Stimulated activated naive CD8-positive, alpha-beta T cell treated with anti-CD3 and anti-CD28 coated beads, Interleukin-15, Interleukin-2, amounts not matched to agents 100 ng/mL and 50 ng/mL, for 24 hours (primary cell): ENCODE data around the gene FHOD1.
A peak's percentile ranks its signal among the peaks of the same experiment; 100 is the strongest.

ENCODE experiments used
- H3K27ac Mint-ChIP-seq: one replicate; pipeline ENCODE4 v1.8.0; 2021; ENCODE audit warnings: mild to moderate bottlenecking, mixed read lengths
- H3K27me3 Mint-ChIP-seq: one replicate; pipeline ENCODE4 v1.8.0; 2021; ENCODE audit warnings: mixed read lengths
- H3K36me3 Mint-ChIP-seq: one replicate; pipeline ENCODE4 v1.8.0; 2021; ENCODE audit warnings: low read depth, mixed read lengths
- H3K4me1 Mint-ChIP-seq: one replicate; pipeline ENCODE4 v1.8.0; 2021; ENCODE audit warnings: low read depth, mixed read lengths
- H3K4me3 Mint-ChIP-seq: one replicate; pipeline ENCODE4 v1.8.0; 2021; ENCODE audit warnings: mild to moderate bottlenecking, mixed read lengths
- H3K9me3 Mint-ChIP-seq: one replicate; pipeline ENCODE4 v1.8.0; 2021; ENCODE audit warnings: mixed read lengths

Gene FHOD1

DNA sequence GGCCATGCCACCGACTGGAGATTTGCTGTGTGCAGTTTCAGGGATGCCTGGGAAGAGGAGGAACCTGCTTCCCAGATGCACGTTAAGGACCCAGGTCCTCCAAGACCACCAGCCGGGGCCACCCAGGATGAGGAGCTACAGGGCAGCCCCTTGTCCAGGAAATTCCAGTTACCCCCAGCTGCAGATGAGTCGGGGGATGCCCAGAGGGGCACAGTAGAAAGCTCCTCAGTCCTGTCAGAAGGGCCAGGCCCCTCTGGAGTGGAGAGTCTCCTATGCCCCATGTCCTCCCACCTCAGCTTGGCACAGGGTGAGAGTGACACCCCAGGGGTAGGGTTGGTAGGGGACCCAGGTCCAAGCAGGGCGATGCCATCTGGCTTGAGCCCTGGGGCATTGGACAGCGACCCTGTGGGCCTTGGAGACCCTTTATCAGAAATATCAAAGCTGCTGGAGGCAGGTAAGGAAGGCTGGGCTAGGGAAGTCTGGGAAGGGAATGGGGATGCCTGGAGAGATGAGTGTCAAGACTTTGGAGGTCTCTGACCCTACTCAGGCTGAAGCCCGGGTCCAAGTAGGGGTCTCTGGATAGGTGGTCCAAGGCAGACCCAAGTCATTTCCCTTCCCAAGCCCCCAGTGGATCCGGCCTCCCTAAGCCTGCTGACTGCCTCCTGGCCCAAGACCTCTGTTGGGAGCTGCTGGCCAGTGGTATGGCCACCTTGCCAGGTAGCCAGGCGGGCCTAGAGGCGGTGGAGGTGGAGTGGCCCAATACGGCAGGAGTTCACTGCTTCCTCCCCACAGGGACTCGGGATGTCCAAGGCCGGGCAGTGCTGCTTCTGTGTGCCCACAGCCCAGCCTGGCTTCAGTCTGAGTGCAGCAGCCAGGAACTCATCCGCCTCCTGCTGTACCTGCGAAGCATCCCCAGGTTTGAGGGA, 33.1 kb upstream of the FHOD1 start:
- Mint-ChIP-seq H3K27ac (peak overlapping the region; percentile 52), H3K27me3 (no peaks in the 10 kb centered on the region), H3K4me3 (peak overlapping the region; percentile 69), H3K9me3 (no peaks in the 10 kb centered on the region), H3K4me1 (peaks cover 26% of the 10 kb centered on the region), H3K36me3 (peaks cover 31% of the 10 kb centered on the region)

DNA sequence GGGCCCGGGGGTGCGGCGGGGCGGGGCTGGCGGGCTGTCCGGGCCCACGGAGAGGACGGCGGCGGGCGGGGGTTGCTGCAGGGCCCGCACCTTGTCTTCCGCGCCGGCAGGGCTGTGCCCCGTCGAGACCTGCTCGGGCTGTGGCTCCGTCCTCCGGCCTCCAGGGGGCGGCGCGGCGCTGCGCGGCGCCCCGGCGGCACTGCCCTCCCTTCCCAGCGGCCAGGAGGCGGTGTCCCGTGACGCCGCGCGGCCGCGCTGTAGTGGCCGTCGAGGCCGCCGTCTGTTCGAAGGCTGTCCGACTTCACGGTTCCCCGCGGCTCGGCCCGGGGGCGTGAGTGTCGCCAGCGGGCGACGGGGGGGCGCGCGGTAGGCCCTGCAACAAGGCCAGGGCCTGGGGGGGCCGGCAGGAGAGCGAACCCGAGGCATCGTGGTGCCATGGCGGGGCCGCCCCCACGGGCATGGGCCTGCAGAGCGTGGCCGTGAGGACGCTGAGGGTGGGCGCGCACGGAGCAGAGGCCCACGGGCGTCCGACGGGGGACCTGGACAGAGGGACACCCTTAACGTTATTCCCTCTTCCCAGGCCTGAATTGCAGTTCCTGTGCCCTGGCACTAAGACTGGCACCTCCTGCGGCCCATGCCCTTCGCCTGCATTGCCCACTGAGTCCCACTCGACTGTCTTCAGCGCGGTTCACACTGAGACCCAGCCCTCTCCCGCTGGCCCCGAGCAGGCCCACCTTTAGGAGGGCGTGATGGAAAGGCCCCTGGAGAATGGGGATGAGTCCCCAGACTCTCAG, 32.2 kb upstream of the FHOD1 start, which contains the start of gene PLEKHG4:
Gene PLEKHG4 (plus strand): TSS at position 237 of the 794 bp plus-strand sequence. CDS start 513 bp downstream, at position 750.
- Mint-ChIP-seq H3K4me3 (peak within 1 kb of the TSS; percentile 91), H3K27ac (peak within 1 kb of the TSS; percentile 91), H3K9me3 (no peaks in the 10 kb centered on the region), H3K27me3 (no peaks in the 10 kb centered on the region), H3K36me3 (peaks cover 33% of the 10 kb centered on the region), H3K4me1 (peaks cover 26% of the 10 kb centered on the region)

DNA sequence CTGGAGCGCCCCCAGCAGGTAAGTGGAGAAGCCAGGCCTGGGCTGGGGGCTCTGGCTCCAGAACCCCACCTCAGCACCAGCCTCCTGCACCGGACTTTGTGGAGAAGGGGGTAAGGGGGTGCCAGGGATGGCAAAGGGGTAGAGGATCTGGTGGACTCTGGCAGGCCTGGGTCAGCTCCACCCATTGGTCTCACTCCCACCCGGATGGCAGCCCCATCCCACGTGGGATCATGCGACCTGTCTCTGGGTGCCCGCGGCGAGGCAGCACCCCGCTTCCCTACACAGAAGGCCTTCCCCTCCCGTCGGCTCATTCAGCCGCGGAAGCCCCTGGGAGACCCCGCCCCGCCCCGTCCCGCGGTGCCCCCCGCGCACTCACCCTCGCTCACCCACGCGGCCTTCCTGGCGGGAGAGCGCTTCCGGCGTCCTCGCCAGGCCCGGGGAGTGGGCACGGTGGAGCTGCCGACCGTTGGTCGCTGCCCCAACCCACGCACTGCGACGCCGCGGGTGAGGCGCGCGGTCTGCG, 31.6 kb upstream of the FHOD1 start:
- Mint-ChIP-seq H3K9me3 (no peaks in the 10 kb centered on the region), H3K36me3 (peaks cover 31% of the 10 kb centered on the region), H3K27me3 (no peaks in the 10 kb centered on the region), H3K4me3 (peak overlapping the region; percentile 91), H3K27ac (peak overlapping the region; percentile 91), H3K4me1 (peaks cover 26% of the 10 kb centered on the region)

DNA sequence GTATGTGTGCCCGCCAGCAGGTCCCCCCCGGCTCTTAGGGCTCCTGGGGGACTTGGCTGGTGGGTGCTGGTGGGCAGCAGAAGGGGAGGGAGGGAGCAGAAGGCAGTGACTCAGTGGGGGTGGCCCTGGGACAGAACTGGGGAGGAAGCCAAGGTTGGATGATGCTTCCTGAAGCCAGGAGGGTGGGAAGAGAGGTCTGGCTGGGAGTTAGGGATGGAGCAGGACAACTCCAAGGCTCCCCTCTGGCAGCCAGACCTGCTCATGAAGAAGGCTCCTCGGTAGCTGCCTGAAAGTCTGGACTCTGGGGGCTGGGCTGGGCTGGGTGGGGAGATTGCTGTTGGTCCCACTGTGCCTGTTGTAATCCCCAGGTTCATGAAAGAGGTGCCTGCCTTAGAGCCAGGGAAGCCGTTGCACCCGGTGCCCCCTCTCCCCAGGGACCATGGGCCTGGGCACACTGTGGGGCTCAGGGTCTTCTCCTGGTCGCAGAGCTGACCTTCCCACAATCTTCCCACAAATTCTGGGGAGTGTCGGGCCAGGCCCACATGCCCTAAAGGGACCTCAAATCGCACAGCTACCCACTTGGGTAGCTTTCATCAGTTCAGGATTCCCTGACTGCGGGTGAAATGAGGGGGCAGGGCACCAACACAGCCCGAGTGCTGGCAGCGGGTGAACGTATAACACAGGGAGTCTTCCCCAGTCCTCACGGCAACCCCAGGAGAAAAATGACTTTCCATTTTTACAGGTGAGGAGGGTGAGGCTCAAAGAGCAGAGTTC, 30.9 kb upstream of the FHOD1 start:
- peaks cover 26% of the 10 kb centered on the region for H3K4me1 Mint-ChIP-seq
- no peaks in the 10 kb centered on the region for H3K9me3 Mint-ChIP-seq
- peak overlapping the region; percentile 91 for H3K4me3 Mint-ChIP-seq
- H3K27ac Mint-ChIP-seq = peak overlapping the region; percentile 91
- no peaks in the 10 kb centered on the region for H3K27me3 Mint-ChIP-seq
- peaks cover 24% of the 10 kb centered on the region for H3K36me3 Mint-ChIP-seq

DNA sequence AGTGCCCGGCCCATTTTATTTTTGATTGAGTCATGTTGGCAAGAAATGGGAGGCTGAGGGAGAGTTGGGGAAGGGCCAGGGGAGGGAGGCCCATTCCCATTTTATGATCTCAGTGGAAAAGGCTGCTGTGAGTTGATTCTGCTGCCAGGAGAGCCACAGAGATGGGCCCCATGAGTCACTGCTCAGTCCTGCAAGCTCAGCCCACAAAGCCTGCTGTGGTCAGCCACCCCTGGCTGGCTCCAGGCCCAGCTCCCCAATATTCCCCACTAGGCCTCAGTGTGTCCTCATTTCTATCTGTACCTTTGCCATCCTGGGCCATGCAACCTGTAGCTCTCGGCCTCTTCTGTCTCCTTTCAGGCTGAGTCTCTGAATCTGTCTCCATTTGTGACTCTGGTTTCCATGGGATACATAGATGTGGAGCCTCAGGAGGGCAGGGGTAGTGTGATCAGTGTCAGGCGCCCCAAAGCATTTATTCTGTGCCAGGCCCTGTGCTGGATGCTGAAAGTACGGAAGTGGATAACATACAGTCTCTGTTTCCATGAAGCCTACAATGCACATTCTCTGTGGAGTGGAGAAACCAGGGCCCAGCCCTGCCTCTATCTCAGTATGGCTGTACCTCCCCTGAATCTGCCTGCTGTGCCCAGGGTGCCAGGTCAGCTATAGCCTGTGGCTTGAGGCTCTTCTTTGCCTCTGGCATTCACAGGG, 30.2 kb upstream of the FHOD1 start:
- no peaks in the 10 kb centered on the region for H3K27me3 Mint-ChIP-seq
- peaks cover 19% of the 10 kb centered on the region for H3K36me3 Mint-ChIP-seq
- H3K4me1 Mint-ChIP-seq = peaks cover 26% of the 10 kb centered on the region
- H3K27ac Mint-ChIP-seq = peak overlapping the region; percentile 90
- no peaks in the 10 kb centered on the region for H3K9me3 Mint-ChIP-seq
- peak overlapping the region; percentile 91 for H3K4me3 Mint-ChIP-seq

DNA sequence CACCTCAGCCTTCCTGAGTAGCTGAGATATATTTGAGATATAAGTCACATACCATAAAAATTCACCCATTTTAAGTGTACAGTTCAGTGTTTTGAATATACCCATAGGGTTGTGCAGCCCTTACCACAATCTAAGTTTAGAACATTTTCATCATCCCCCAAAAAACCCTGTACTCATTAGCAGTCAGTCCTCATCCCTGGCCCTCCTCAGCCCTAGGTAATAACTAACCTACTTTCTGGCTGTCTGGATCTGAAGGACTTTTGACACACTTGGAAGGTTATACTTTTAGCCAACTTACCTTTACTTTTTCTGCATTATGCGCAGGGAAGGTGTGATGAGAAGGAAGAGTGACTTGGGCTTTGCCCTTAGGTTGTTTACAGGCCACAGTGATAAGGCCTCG, 28.0 kb upstream of the FHOD1 start:
- no peak overlapping the region for H3K27ac Mint-ChIP-seq
- no peaks in the 10 kb centered on the region for H3K27me3 Mint-ChIP-seq
- H3K4me1 Mint-ChIP-seq = peaks cover 25% of the 10 kb centered on the region
- no peak overlapping the region for H3K4me3 Mint-ChIP-seq
- peaks cover 24% of the 10 kb centered on the region for H3K36me3 Mint-ChIP-seq
- H3K9me3 Mint-ChIP-seq = no peaks in the 10 kb centered on the region

DNA sequence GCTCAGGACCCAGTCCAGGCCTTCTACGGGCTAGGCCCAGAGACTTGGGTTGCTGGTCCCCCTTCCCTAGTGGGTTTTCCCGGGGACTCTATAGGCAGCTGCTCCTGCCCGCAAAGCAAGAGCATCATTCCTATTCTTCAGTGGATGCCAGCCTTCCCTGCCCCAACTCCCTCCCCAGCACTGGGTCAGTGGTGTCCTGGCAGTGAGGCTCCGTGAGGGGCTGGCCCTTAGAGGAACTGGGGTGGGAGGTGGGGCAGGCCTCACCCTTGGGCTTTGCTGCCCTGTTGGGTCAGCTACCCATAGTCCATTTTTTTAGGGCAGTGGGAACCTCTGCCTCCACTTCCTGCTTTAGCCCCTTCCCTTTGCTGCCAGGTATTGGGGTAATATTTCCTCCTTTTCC, 24.2 kb upstream of the FHOD1 start:
- Mint-ChIP-seq H3K9me3 (no peaks in the 10 kb centered on the region), H3K27ac (no peak overlapping the region), H3K4me1 (peaks cover 2% of the 10 kb centered on the region), H3K36me3 (peaks cover 11% of the 10 kb centered on the region), H3K27me3 (no peaks in the 10 kb centered on the region), H3K4me3 (no peak overlapping the region)

DNA sequence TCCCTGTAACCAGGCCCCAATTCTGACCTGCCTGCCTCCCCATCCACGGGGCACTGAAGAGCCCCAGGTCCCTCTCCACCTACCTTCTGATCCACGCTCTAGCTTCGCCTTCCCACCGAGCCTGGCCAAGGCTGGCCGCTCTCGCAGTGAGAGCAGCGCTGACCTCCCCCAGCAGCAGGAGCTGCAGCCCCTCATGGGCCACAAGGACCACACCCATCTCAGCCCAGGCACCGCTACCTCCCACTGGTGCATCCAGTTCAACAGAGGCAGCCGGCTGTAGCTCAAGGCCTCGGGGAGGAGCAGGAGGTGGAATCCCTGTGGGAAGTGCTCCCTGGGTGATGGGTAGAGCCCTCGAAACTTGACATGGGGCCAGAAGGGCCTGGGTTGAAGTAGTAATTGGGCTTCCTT, 23.7 kb upstream of the FHOD1 start:
- Mint-ChIP-seq H3K4me1 (no peaks in the 10 kb centered on the region), H3K27ac (no peak overlapping the region), H3K27me3 (no peaks in the 10 kb centered on the region), H3K9me3 (no peaks in the 10 kb centered on the region), H3K36me3 (peaks cover 7% of the 10 kb centered on the region), H3K4me3 (no peak overlapping the region)

DNA sequence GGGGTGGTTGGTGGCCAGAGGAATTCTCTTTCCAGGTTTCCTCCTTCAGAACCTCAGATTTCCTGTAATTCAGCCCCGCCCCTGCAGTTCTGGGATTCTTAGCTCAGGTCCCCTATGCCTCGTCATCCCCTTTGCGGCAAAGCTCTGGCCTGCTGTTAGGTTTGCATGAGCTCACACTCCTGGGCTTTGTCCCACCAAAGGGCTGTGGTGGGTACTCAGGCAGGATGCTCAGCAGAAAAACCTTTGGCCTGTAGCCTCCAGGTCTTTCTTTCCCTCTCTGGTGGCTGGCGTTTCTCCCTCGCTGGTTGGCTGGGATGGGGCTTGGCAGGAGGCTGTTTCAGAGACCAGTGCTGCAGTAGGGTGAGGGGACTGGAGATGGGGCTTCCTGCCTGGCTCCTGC, 22.5 kb upstream of the FHOD1 start:
- H3K9me3 Mint-ChIP-seq = no peaks in the 10 kb centered on the region

DNA sequence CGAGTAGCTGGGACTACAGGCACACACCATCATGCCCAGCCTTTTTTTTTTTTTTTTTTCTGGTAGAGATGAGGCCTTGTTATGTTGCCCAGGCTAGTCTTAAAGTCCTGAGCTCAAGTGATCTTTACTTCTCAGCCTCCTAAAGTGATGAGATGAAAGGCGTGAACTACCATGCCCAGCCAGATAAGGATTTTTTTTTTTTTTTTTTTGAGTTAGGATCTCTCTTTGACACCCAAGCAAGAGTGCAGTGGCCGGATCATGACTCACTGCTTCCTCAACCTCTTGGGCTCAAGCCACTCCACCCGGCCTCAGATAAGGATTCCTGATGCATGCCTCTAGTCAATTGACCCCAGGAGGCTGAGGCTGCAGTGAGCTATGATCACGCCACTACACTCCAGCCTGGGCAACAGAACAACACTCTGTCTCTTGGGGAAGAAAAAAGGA, 20.9 kb upstream of the FHOD1 start:
- H3K27me3 Mint-ChIP-seq = peaks cover 2% of the 10 kb centered on the region
- H3K4me3 Mint-ChIP-seq = no peak overlapping the region
- H3K36me3 Mint-ChIP-seq = peaks cover 4% of the 10 kb centered on the region
- H3K9me3 Mint-ChIP-seq = no peaks in the 10 kb centered on the region
- H3K4me1 Mint-ChIP-seq = no peaks in the 10 kb centered on the region
- H3K27ac Mint-ChIP-seq = no peak overlapping the region

More for the DNA sequence above, 22.5 kb upstream of the FHOD1 start:
- no peaks in the 10 kb centered on the region for H3K4me1 Mint-ChIP-seq
- H3K27ac Mint-ChIP-seq = no peak overlapping the region
- H3K36me3 Mint-ChIP-seq = peaks cover 4% of the 10 kb centered on the region
- H3K27me3 Mint-ChIP-seq = no peaks in the 10 kb centered on the region
- H3K4me3 Mint-ChIP-seq = no peak overlapping the region

DNA sequence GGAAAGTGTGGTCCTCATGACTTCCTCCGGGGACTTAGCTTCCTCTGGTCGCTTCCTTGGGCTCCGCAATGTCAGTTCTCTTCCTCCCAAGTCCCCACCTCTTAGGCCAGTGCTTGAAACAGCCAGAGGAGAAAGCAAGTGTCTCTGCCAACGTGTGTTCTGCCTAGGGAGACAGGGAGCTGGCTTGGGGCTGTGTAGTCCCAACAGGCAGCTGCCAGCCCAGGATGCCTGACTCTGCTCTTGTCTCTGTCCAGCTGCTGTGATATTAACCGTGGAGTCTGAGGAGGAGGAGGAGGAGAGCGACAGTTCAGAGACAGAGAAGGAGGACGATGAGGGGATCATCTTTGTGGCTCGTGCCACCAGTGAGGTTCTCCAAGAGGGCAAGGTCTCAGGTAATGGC, 18.6 kb upstream of the FHOD1 start:
- peaks cover 4% of the 10 kb centered on the region for H3K27me3 Mint-ChIP-seq
- H3K4me1 Mint-ChIP-seq = no peaks in the 10 kb centered on the region
- H3K4me3 Mint-ChIP-seq = no peak overlapping the region
- no peaks in the 10 kb centered on the region for H3K9me3 Mint-ChIP-seq
- H3K27ac Mint-ChIP-seq = no peak overlapping the region
- no peaks in the 10 kb centered on the region for H3K36me3 Mint-ChIP-seq

DNA sequence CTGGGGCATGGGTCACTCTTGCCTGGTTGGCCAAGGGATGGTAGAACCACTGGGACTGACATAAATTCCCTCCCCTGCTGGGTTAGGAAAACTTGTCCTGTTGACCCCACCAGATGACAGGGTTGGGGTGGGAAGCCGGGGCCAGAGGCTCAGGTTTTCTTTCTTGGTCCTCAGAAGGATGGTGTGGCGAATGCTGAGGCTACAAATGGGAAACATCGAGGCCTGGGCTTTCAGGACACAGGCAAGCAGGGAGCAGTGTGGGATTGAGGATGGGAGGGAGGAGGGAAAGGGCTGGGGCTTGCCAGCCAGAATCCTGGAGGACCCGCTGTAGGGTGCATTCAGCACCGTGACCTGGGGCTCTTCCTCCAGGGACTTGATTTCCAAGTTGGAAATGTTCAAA, 17.6 kb upstream of the FHOD1 start:
- Mint-ChIP-seq H3K4me1 (no peaks in the 10 kb centered on the region), H3K9me3 (no peaks in the 10 kb centered on the region), H3K27me3 (peaks cover 4% of the 10 kb centered on the region), H3K27ac (no peak overlapping the region), H3K36me3 (no peaks in the 10 kb centered on the region), H3K4me3 (no peak overlapping the region)

DNA sequence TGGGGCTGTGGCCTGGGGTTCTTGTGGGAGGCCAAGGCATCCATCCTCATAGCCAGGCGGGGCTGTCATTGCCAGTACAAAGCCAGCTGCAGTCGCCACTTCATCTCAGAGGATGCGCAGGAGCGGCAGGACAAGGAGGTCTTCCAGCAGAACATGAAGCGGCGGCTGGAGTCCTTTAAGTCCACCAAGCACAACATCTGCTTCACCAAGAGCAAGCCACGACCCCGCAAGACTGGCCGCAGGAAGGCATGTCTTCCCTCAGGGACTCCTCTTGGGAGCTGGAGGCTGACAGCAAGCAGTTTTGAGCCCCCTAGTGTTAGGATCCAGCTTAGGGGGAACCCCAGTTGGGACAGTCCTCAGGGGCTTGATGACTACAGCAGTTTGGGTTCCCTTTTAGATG, 17.0 kb upstream of the FHOD1 start:
- no peaks in the 10 kb centered on the region for H3K9me3 Mint-ChIP-seq
- no peaks in the 10 kb centered on the region for H3K36me3 Mint-ChIP-seq
- H3K4me1 Mint-ChIP-seq = no peaks in the 10 kb centered on the region
- H3K27me3 Mint-ChIP-seq = peaks cover 8% of the 10 kb centered on the region
- H3K27ac Mint-ChIP-seq = no peak overlapping the region
- no peak overlapping the region for H3K4me3 Mint-ChIP-seq

DNA sequence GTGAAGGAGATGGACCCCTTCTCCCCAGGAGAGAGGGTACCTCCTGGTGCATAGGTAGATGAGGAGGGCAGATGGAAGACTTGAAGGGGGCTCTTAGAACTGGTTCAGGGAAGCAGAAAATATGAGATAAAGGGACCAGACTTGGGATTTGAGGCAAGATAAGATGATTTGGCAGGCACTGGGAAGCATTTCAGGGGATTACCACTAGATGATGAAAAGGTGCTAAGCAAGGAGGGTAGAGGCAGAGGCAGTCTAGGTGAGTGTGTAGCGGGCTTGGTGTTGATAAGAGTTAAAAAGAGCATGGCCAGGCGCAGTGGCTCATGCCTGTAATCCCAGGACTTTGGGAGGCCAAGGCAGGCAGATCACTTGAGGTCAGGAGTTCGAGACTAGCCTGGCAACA, 15.9 kb upstream of the FHOD1 start:
- no peak overlapping the region for H3K27ac Mint-ChIP-seq
- peaks cover 8% of the 10 kb centered on the region for H3K27me3 Mint-ChIP-seq
- no peaks in the 10 kb centered on the region for H3K36me3 Mint-ChIP-seq
- no peaks in the 10 kb centered on the region for H3K4me1 Mint-ChIP-seq
- H3K9me3 Mint-ChIP-seq = no peaks in the 10 kb centered on the region
- H3K4me3 Mint-ChIP-seq = no peak overlapping the region
